BLaER1 (cell line): Measurements from ENCODE around the gene PCBP3.
"Not testable (repeated sequence)": the region's sequence is repeated elsewhere in the genome, so short reads cannot be mapped to it uniquely, and the experiment has no call there.

Experiments used
- H3K27ac ChIP-seq: shearing (Covaris generic); formaldehyde crosslinking; 2 replicates; pipeline ENCODE4 v1.8.1; 2022
- H3K27me3 ChIP-seq: shearing (Covaris generic); formaldehyde crosslinking; 2 replicates; pipeline ENCODE4 v1.8.1; 2022
- H3K36me3 ChIP-seq: shearing (Covaris generic); formaldehyde crosslinking; 2 replicates; pipeline ENCODE4 v1.8.1; 2022
- H3K4me1 ChIP-seq: shearing (Covaris generic); formaldehyde crosslinking; 2 replicates; pipeline ENCODE4 v1.8.1; 2022
- H3K4me2 ChIP-seq: shearing (Covaris generic); formaldehyde crosslinking; 2 replicates; pipeline ENCODE4 v1.8.1; 2022
- H3K4me3 ChIP-seq: shearing (Covaris generic); formaldehyde crosslinking; 2 replicates; pipeline ENCODE4 v1.8.1; 2022
- H3K9ac ChIP-seq: shearing (Covaris generic); formaldehyde crosslinking; 2 replicates; pipeline ENCODE4 v1.8.1; 2022
- H3K9me3 ChIP-seq: shearing (Covaris generic); formaldehyde crosslinking; 2 replicates; pipeline ENCODE4 v1.8.1; 2022
- H4K20me1 ChIP-seq: shearing (Covaris generic); formaldehyde crosslinking; 2 replicates; pipeline ENCODE4 v1.8.1; 2022
- Cebpa-rat ChIP-seq: shearing (Covaris generic); IDR thresholded peaks from 2 replicates; pipeline ENCODE4 v1.8.1; 2022

The PCBP3 gene

DNA sequence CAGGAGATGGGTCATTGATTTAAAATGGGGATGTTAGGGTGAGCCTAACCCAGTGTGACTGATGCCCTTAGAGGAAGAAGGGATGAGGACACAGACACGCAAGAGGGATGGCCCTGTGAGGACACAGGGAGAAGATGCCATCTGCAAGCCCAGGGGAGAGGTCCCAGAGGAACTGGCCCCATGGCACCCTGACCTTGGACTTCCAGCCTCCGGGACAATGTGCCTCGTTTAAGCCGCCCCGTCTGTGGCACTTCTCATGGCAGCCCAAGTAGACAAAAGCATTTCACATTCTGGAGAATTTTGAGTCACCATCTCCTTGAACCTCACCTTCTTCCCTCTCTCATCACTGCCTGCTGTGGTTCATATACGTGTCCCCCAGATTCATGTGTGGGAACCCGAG, 20.1 kb upstream of the PCBP3 start:
- Histone ChIP-seq H3K27ac (no peak overlapping the region), H3K4me2 (no peak overlapping the region), H3K4me1 (peaks cover 8% of the 10 kb centered on the region), H3K27me3 (no peaks in the 10 kb centered on the region), H3K9ac (no peak overlapping the region), H3K4me3 (no peak overlapping the region), H3K36me3 (no peaks in the 10 kb centered on the region), H4K20me1 (no peaks in the 10 kb centered on the region), H3K9me3 (peaks cover 30% of the 10 kb centered on the region)
- TF ChIP-seq Cebpa-rat, result no peak

DNA sequence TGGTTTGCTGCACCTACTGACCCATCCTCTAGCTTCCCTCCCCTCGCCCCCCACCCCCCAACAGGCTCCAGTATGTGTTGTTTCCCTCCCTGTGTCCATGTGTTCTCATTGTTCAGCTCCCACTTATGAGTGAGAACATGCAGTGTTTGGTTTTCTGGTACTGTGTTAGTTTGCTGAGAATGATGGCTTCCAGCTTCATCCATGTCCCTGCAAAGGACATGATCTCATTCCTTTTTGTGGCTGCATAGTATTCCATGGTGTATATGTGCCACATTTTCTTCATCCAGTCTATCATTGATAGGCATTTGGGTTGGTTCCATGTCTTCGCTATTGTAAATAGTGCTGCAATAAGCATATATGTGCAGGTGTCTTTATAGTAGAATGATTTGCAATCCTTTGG, 17.4 kb upstream of the PCBP3 start:
- H4K20me1 ChIP-seq, H3K4me3 ChIP-seq, H3K9ac ChIP-seq, H3K4me2 ChIP-seq, H3K27ac ChIP-seq, H3K27me3 ChIP-seq: not testable (repeated sequence)
- Histone ChIP-seq H3K9me3 (peaks cover 47% of the 10 kb centered on the region), H3K36me3 (peaks cover 24% of the 10 kb centered on the region), H3K4me1 (peaks cover 34% of the 10 kb centered on the region)

DNA sequence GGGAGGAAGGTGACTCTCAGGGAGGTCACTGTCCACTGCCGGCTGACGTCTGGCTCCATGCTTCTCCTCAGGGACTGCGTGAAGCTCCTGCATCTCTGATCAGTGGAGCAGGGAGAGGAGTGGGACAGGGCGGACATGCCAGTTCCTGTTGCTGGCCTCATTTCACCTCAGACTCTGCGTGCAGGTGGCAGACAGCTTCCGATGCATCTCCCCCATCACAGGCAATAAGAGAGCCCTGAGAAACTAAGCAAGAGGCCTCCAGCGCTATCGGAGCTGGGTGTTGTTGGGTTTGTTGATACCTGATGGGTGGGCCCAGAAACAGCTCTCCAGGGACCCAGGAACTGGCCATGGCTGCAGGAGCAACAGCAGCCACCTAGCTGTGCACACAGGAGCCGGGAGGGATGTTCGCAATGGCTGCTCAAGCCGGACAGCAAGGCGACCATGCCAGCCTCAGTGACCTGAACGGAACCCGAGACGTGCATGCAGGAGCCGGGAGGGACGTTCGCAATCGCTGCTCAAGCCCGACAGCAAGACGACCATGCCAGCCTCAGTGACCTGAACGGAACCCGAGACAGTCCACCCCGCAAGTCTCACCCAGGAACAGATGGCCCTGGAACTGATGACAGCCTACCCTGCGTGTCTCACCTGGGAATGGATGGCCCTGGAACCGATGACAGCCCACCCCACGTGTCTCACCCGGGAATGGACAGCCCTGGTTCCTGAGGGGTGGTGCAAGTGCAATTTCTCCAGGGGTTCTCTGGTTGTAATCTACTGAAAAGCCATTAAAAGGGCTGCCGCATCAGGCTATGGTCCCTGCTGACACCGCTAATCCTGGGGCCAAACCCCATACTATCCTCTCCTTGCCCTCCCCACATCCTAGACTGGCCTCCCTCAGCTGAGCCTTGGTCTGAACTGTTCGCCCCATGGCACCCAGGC, 14.2 kb upstream of the PCBP3 start:
- Histone ChIP-seq H4K20me1 (no peaks in the 10 kb centered on the region), H3K9ac (no peak overlapping the region), H3K4me1 (peaks cover 52% of the 10 kb centered on the region), H3K9me3 (peaks cover 67% of the 10 kb centered on the region), H3K27me3 (no peaks in the 10 kb centered on the region), H3K36me3 (peaks cover 30% of the 10 kb centered on the region), H3K4me3 (peak overlapping the region; percentile 46), H3K27ac (peak overlapping the region; percentile 35), H3K4me2 (peak overlapping the region; percentile 76)
- TF ChIP-seq Cebpa-rat, result no peak

DNA sequence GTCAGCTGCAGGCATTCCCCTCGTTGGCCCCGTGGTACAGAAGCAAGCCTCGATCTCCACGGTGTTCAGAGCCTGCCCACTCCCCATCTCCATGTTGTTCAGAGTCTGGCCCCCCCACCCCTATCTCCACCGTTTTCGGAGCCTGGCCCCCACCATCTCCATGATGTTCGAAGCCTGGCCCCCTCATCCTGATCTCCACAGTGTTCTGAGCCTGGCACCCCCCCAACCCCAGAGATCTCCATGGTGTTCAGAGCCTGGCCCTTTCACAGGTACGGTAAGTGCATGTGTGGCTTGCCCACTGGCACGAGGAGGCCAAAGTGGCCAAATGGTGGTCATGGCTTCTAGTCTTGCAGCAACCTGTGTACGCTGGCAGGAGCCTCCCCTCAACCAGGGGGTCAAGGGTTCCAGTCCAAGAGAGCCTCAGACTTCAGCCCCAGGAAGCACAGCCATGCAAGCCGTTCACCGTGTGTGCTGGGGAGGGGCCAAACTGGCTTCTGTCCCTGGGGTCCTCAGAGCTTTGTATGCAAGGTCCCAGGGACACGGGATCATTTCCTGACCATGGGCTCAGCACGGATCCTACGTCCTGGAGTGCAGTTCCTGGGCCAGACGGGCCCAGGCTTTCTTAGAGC, 13.3 kb upstream of the PCBP3 start:
- Histone ChIP-seq H3K4me3 (peak overlapping the region; percentile 46), H3K9ac (no peak overlapping the region), H3K9me3 (peaks cover 67% of the 10 kb centered on the region), H3K27ac (peak overlapping the region; percentile 35), H4K20me1 (no peaks in the 10 kb centered on the region), H3K27me3 (no peaks in the 10 kb centered on the region), H3K36me3 (peaks cover 30% of the 10 kb centered on the region), H3K4me1 (peaks cover 61% of the 10 kb centered on the region), H3K4me2 (peak overlapping the region; percentile 76)
- no peak for TF ChIP-seq Cebpa-rat

DNA sequence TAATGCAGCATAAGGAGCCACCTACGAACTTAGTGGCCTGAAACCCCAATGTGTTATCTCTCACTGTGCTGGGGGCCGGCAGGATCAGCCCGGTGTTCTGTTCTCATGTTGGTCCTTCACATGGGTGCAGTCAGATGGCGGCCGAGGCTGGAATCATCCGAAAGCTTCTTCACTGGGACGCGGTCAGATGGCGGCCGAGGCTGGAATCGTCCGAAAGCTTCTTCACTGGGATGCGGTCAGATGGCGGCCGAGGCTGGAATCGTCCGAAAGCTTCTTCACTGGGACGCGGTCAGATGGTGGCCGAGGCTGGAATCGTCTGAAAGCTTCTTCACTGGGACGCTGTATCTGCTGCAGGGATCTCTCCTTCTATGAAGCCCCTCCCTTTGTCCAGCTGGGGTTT, 12.6 kb upstream of the PCBP3 start:
- Histone ChIP-seq H3K9ac (no peak overlapping the region), H3K27ac (peak overlapping the region; percentile 86; the same call in 1 of the 2 replicates), H3K27me3 (no peaks in the 10 kb centered on the region), H3K4me1 (peaks cover 68% of the 10 kb centered on the region), H3K4me3 (peak overlapping the region; percentile 46), H4K20me1 (no peaks in the 10 kb centered on the region), H3K9me3 (peaks cover 67% of the 10 kb centered on the region), H3K4me2 (peak overlapping the region; percentile 76), H3K36me3 (peaks cover 30% of the 10 kb centered on the region)
- no peak for TF ChIP-seq Cebpa-rat

DNA sequence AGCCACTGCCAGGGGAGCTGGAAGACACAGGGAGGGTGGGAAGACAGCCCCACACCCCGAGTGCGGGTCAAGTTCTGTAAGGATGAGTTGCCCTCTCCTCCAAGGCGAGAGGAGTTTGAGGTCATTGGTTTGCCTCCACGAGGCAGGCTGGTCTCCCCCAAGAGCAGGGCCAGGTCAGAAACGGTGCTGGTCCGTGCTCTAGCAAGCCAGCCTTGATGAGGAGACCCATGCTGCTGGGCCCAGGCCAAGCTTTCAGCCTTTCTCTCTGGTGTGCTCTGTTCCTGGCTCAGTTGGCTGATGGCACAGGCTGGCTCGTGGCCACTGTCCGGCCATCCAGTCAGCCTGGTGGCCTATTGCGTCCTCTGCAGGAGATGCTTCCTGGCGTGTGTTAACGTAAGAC, 12.0 kb upstream of the PCBP3 start:
- H3K4me3 ChIP-seq, result peak overlapping the region; percentile 46
- H3K27ac ChIP-seq, result peak overlapping the region; percentile 86
- no peaks in the 10 kb centered on the region for H4K20me1 ChIP-seq
- peaks cover 65% of the 10 kb centered on the region for H3K9me3 ChIP-seq
- peak overlapping the region; percentile 76 for H3K4me2 ChIP-seq
- no peak for TF ChIP-seq Cebpa-rat
- H3K27me3 ChIP-seq, result no peaks in the 10 kb centered on the region
- H3K9ac ChIP-seq, result peak overlapping the region; percentile 63; the same call in 1 of the 2 replicates
- H3K36me3 ChIP-seq, result peaks cover 30% of the 10 kb centered on the region
- H3K4me1 ChIP-seq, result peaks cover 75% of the 10 kb centered on the region

DNA sequence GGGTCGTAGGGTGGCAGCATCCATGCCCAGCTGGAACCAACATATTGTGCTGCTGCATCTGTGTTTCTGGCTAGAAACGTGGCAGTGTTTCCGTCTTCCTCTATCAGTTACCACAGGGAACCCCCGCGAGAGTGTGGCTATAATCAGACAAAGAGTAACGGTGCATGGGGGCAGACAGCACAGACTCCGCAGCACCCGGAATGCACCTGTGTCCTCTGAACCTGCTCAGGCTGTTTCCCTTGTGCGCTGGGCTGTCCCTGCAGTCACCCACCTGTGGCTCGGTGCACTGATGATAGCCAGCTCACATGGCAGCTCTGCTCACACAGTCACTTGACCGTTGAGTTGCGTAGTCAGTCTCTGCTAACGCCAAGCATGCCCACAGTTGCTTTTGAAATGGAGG, 11.4 kb upstream of the PCBP3 start:
- peak overlapping the region; percentile 63; the same call in 1 of the 2 replicates for H3K9ac ChIP-seq
- H3K4me3 ChIP-seq, result peak overlapping the region; percentile 46
- H3K36me3 ChIP-seq, result peaks cover 30% of the 10 kb centered on the region
- TF ChIP-seq Cebpa-rat, result no peak
- no peaks in the 10 kb centered on the region for H4K20me1 ChIP-seq
- H3K4me2 ChIP-seq, result peak overlapping the region; percentile 76
- H3K27ac ChIP-seq, result peak overlapping the region; percentile 86
- H3K4me1 ChIP-seq, result peaks cover 81% of the 10 kb centered on the region
- H3K9me3 ChIP-seq, result peaks cover 59% of the 10 kb centered on the region
- no peaks in the 10 kb centered on the region for H3K27me3 ChIP-seq

DNA sequence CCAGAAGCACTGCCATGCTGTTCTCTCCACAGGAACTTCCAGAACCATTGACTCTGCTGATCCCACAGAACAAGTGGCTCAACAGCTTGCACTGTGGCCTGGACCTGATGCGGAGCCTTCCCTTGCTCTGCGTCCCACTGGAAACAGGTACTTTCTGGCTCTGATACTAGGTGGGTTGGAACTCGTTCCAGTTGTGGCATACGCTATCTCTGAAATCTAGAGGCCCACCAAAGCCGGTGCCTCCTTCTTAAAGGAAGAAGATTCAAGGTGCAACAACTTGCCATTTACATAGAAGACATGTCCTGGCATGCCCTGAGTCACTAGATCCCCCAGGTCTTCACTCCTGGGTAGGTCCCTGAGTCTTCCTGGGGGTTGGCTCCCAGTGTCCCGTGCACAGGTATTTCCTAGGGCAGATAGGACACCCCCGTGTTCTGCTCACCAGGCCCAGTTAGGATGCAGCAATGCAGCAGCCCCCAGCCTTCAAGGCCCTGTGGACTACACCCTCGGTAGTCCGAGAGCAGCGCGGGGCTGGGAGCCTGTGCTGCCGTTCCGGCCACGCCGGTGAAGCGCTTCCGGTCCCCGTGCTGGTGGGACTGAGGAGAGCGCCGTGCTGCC, 10.8 kb upstream of the PCBP3 start:
- Histone ChIP-seq H3K9me3 (peaks cover 54% of the 10 kb centered on the region), H4K20me1 (no peaks in the 10 kb centered on the region), H3K9ac (peak overlapping the region; percentile 63; the same call in 1 of the 2 replicates), H3K36me3 (peaks cover 30% of the 10 kb centered on the region), H3K27ac (peak overlapping the region; percentile 86), H3K4me3 (peak overlapping the region; percentile 46), H3K4me1 (peaks cover 85% of the 10 kb centered on the region), H3K27me3 (no peaks in the 10 kb centered on the region), H3K4me2 (peak overlapping the region; percentile 76)
- no peak for TF ChIP-seq Cebpa-rat

DNA sequence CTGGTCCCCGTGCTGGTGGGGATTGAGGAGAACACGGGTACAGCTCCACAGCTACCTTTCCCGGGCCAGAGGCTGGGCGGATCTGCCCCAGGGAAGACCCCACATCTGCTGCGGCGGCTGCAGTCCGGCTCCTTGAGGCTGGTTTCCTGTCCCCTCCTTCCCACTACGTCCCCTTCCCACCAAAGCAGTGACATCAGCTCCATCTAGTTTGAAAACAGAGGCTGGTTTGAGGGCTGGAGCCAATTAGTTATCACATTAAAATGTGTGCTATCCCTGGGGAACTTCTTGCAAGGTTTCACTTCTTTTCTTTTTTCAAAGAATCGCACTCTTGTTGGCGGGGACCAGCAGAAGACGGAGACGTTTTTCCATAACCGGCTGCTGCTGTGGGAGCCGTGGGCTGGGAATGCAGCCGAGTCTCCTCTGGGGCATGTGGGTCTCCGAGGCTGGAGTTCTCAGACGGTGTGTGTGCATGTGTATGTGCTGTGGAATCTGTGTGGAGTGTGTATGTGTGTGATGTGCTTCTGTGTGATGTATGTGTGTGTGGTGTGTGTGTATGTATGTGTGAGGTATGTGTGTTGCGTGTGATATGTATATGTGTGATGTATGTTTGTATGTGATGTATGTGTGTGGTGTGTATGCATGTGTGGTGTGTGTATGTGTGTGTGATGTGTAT, 8.9 kb upstream of the PCBP3 start:
- Histone ChIP-seq H4K20me1 (no peaks in the 10 kb centered on the region), H3K9me3 (peaks cover 35% of the 10 kb centered on the region), H3K27ac (peak overlapping the region; percentile 91), H3K4me2 (peak overlapping the region; percentile 88), H3K9ac (peak overlapping the region; percentile 79), H3K4me3 (peak overlapping the region; percentile 63), H3K27me3 (no peaks in the 10 kb centered on the region), H3K4me1 (peaks cover 93% of the 10 kb centered on the region), H3K36me3 (peaks cover 21% of the 10 kb centered on the region)
- TF ChIP-seq Cebpa-rat, result no peak
